GM23338 (cell line): ENCODE results near the gene UNC13C. TPM values are rescaled to one million over a fixed set of nuclear protein-coding genes. Genes with fewer than 3 reads are reported as not detected.

Experiments used
- ATAC-seq: fragments of 200-7000 bp; cut with Tn5 transposase; 3 replicates; pipeline ENCODE4 v1.9.1; 2020
- DNase-seq: peaks from one replicate; pipeline ENCODE4 v3.0.0-alpha.2; 2015; ENCODE audit warnings: low spot score
- H2AFZ ChIP-seq: fragments of 200-600 bp; sonication (generic); 2 replicates; pipeline ENCODE4 v1.8.0; 2016; ENCODE audit warnings: antibody characterized with exemption, mild to moderate bottlenecking, moderate library complexity
- H3F3A ChIP-seq: fragments of 200-600 bp; sonication (generic); replicated peaks from 2 replicates; pipeline ENCODE4 v1.8.0; 2017; ENCODE audit warnings: antibody characterized with exemption, mixed run types, low read depth
- H3K27ac ChIP-seq: fragments of 200-600 bp; sonication (generic); 2 replicates; pipeline ENCODE4 v1.6.1; 2016; ENCODE audit warnings: low read depth
- H3K27me3 ChIP-seq: fragments of 200-600 bp; sonication (generic); 2 replicates; pipeline ENCODE4 v1.8.0; 2016; ENCODE audit warnings: mild to moderate bottlenecking, mixed run types, moderate library complexity; ENCODE audit not compliant: insufficient read depth
- H3K36me3 ChIP-seq: fragments of 200-600 bp; sonication (generic); 2 replicates; pipeline ENCODE4 v1.8.0; 2016; ENCODE audit warnings: mild to moderate bottlenecking; ENCODE audit not compliant: insufficient read depth
- H3K4me1 ChIP-seq: fragments of 200-600 bp; sonication (generic); 2 replicates; pipeline ENCODE4 v1.8.0; 2016; ENCODE audit warnings: mild to moderate bottlenecking, moderate library complexity; ENCODE audit not compliant: insufficient read depth
- H3K4me2 ChIP-seq: fragments of 200-600 bp; sonication (generic); 2 replicates; pipeline ENCODE4 v1.7.1; 2017; ENCODE audit warnings: mixed run types
- H3K4me3 ChIP-seq: fragments of 200-600 bp; sonication (generic); 2 replicates; pipeline ENCODE4 v1.6.1; 2016; ENCODE audit warnings: mixed run types
- H3K79me2 ChIP-seq: fragments of 200-600 bp; sonication (generic); replicated peaks from 2 replicates; pipeline ENCODE4 v1.8.0; 2017; ENCODE audit warnings: mild to moderate bottlenecking; ENCODE audit not compliant: insufficient read depth
- H3K9me2 ChIP-seq: fragments of 200-600 bp; sonication (generic); 2 replicates; pipeline ENCODE4 v1.8.0; 2017; ENCODE audit not compliant: insufficient read depth
- H4K20me1 ChIP-seq: fragments of 200-600 bp; sonication (generic); replicated peaks from 2 replicates; pipeline ENCODE4 v1.8.0; 2017; ENCODE audit warnings: mild to moderate bottlenecking; ENCODE audit not compliant: insufficient read depth
- H3K27ac Mint-ChIP-seq: 2 replicates; pipeline ENCODE4 v1.8.0; 2020; ENCODE audit warnings: inconsistent platforms, mild to moderate bottlenecking, moderate library complexity, mixed read lengths
- H3K27me3 Mint-ChIP-seq: 3 replicates; pipeline ENCODE4 v1.8.0; 2022; ENCODE audit warnings: low read depth, mild to moderate bottlenecking, moderate library complexity, mixed read lengths, inconsistent platforms; ENCODE audit not compliant: insufficient read depth, poor library complexity
- H3K36me3 Mint-ChIP-seq: 3 replicates; pipeline ENCODE4 v1.8.0; 2021; ENCODE audit warnings: low read depth, mild to moderate bottlenecking, inconsistent platforms, moderate library complexity, mixed read lengths
- H3K4me1 Mint-ChIP-seq: 3 replicates; pipeline ENCODE4 v1.8.0; 2020; ENCODE audit warnings: mild to moderate bottlenecking, inconsistent platforms, mixed read lengths
- H3K4me3 Mint-ChIP-seq: 3 replicates; pipeline ENCODE4 v1.8.0; 2021; ENCODE audit warnings: moderate library complexity, mild to moderate bottlenecking, inconsistent platforms, mixed read lengths
- H3K9me3 Mint-ChIP-seq: 3 replicates; pipeline ENCODE4 v1.8.0; 2020; ENCODE audit warnings: moderate library complexity, mild to moderate bottlenecking, inconsistent platforms, mixed read lengths
- CREB1 ChIP-seq: fragments of 250-450 bp; sonication (Bioruptor Pico); IDR thresholded peaks from 2 replicates; pipeline ENCODE4 v1.5.0; 2020; ENCODE audit warnings: low read depth, mild to moderate bottlenecking, moderate library complexity
- JUNB ChIP-seq: IDR thresholded peaks from one replicate; pipeline ENCODE4 v1.6.1; 2016; ENCODE audit warnings: antibody characterized with exemption; ENCODE audit not compliant: unreplicated experiment
- NANOG ChIP-seq: IDR thresholded peaks from 2 replicates; pipeline ENCODE4 v1.6.1; 2016; ENCODE audit warnings: antibody characterized with exemption, borderline replicate concordance
- POLR2AphosphoS5 ChIP-seq: IDR thresholded peaks from 2 replicates; pipeline ENCODE4 v1.6.1; 2016; ENCODE audit warnings: antibody characterized with exemption, low read depth
- ZNF331 ChIP-seq: fragments of 250-450 bp; sonication (Bioruptor Pico); IDR thresholded peaks from 2 replicates; pipeline ENCODE4 v1.5.0; 2020; ENCODE audit warnings: low read depth, mild to moderate bottlenecking, moderate library complexity
- polyA plus RNA-seq: library from polyadenylated mRNA; unstranded; fragments of >200 nt; fragmentation: Nextera tagmentation; extraction: Ambion mirVana; gene quantifications from 2 replicates; pipeline ENCODE4 v1.2.1, GENCODE V29; 2016
- total RNA-seq: library from RNA; depleted of rRNA; stranded (reverse); fragments of >200 nt; shearing (Covaris generic); gene quantifications from 2 replicates; pipeline ENCODE4 v1.2.3, GENCODE V29; 2014
- TF ChIP-seq, protein P1 (sequence below): fragments of 250-450 bp; sonication (Bioruptor Pico); IDR thresholded peaks from 2 replicates; pipeline ENCODE4 v1.5.0; 2020; ENCODE audit warnings: mild to moderate bottlenecking, moderate library complexity
- TF ChIP-seq, protein P2 (sequence below): IDR thresholded peaks from one replicate; pipeline ENCODE4 v1.6.1; 2018; ENCODE audit warnings: antibody characterized with exemption; ENCODE audit not compliant: unreplicated experiment

The UNC13C gene
- total and polyA plus RNA-seq, 2 experiments from 2014 or later: 0.03 TPM; not detected in 1

DNA sequence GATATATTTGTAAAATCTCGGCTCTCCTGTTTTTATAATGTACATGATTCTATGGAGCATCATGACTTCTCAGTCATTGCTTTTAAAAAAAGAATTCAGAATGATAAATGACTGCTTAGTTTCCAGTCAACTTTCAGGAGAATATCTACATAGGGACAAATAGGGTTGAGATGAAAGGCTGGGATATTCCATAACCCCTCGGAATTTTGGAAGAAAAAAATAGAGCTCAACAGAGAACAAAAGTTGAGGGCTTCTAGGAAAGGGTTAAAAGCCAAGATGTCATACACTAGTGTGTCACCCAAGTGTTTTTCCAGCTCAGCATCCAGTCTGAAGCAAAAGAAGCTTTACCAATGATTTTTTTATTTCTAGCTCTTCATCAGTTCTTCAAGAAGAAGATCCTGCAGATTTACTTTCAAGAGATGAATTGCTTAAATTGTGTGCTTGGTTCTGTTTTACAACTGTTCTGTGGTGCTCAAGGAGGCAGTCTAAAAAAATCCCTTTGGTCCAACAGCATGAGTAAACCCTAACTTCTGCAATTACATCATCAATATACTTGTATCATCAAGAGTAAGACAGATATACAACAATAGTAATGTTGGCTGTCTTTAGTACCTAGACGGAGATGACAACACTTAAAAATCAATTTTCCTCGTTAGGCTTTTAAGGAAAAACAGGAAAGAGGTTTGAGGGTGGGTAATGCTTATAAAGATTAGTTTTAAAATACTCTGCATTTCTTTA lies 979 bp downstream of the UNC13C start (continued):
- TF ChIP-seq, protein P1, sequence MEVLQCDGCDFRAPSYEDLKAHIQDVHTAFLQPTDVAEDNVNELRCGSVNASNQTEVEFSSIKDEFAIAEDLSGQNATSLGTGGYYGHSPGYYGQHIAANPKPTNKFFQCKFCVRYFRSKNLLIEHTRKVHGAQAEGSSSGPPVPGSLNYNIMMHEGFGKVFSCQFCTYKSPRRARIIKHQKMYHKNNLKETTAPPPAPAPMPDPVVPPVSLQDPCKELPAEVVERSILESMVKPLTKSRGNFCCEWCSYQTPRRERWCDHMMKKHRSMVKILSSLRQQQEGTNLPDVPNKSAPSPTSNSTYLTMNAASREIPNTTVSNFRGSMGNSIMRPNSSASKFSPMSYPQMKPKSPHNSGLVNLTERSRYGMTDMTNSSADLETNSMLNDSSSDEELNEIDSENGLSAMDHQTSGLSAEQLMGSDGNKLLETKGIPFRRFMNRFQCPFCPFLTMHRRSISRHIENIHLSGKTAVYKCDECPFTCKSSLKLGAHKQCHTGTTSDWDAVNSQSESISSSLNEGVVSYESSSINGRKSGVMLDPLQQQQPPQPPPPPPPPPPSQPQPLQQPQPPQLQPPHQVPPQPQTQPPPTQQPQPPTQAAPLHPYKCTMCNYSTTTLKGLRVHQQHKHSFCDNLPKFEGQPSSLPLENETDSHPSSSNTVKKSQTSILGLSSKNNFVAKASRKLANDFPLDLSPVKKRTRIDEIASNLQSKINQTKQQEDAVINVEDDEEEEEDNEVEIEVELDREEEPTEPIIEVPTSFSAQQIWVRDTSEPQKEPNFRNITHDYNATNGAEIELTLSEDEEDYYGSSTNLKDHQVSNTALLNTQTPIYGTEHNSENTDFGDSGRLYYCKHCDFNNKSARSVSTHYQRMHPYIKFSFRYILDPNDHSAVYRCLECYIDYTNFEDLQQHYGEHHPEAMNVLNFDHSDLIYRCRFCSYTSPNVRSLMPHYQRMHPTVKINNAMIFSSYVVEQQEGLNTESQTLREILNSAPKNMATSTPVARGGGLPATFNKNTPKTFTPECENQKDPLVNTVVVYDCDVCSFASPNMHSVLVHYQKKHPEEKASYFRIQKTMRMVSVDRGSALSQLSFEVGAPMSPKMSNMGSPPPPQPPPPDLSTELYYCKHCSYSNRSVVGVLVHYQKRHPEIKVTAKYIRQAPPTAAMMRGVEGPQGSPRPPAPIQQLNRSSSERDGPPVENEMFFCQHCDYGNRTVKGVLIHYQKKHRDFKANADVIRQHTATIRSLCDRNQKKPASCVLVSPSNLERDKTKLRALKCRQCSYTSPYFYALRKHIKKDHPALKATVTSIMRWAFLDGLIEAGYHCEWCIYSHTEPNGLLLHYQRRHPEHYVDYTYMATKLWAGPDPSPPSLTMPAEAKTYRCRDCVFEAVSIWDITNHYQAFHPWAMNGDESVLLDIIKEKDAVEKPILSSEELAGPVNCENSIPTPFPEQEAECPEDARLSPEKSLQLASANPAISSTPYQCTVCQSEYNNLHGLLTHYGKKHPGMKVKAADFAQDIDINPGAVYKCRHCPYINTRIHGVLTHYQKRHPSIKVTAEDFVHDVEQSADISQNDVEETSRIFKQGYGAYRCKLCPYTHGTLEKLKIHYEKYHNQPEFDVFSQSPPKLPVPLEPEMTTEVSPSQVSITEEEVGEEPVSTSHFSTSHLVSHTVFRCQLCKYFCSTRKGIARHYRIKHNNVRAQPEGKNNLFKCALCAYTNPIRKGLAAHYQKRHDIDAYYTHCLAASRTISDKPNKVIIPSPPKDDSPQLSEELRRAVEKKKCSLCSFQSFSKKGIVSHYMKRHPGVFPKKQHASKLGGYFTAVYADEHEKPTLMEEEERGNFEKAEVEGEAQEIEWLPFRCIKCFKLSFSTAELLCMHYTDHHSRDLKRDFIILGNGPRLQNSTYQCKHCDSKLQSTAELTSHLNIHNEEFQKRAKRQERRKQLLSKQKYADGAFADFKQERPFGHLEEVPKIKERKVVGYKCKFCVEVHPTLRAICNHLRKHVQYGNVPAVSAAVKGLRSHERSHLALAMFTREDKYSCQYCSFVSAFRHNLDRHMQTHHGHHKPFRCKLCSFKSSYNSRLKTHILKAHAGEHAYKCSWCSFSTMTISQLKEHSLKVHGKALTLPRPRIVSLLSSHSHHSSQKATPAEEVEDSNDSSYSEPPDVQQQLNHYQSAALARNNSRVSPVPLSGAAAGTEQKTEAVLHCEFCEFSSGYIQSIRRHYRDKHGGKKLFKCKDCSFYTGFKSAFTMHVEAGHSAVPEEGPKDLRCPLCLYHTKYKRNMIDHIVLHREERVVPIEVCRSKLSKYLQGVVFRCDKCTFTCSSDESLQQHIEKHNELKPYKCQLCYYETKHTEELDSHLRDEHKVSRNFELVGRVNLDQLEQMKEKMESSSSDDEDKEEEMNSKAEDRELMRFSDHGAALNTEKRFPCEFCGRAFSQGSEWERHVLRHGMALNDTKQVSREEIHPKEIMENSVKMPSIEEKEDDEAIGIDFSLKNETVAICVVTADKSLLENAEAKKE (CRISPR knock-in tag): no peak
- TF ChIP-seq NANOG (no peak), JUNB (no peak), POLR2AphosphoS5 (no peak)

DNA sequence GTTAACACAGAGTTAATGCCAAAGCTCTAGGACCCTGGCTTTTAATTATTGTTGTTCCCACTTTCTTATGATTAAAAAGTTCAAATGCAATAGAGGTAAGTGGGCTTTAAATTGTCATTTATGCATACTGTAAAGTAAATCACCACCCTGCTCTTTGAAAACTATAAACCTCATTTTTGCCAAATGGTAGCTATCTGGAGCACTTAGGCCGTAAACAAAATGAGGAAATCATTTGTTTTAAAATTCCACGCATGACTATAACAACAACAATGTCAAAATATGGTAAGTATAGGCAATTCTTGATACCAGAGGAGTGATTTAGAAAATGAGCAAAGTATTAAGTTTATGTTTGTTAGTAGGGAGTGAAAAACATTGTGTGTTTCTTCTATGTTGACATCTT lies 1.8 kb downstream of the UNC13C start:
- H3K27me3 Mint-ChIP-seq: peaks cover 13% of the 10 kb centered on the region
- H3K4me1 ChIP-seq: no peaks in the 10 kb centered on the region; the same call in 1 of the 2 replicates
- ATAC-seq (no peak), DNase-seq (no peak)
- no peak overlapping the region for H3K27ac Mint-ChIP-seq
- no peak overlapping the region for H3K4me2 ChIP-seq
- H3K9me3 Mint-ChIP-seq: peaks cover 26% of the 10 kb centered on the region
- no peak overlapping the region for H3K4me3 ChIP-seq
- H3F3A ChIP-seq: no peaks in the 10 kb centered on the region
- peaks cover 15% of the 10 kb centered on the region for H3K27me3 ChIP-seq
- no peaks in the 10 kb centered on the region for H3K36me3 ChIP-seq
- H3K27ac ChIP-seq: no peak overlapping the region
- no peaks in the 10 kb centered on the region for H3K9me2 ChIP-seq
- no peaks in the 10 kb centered on the region for H4K20me1 ChIP-seq
- H2AFZ ChIP-seq: no peak overlapping the region
- H3K4me1 Mint-ChIP-seq: peaks cover 4% of the 10 kb centered on the region; the same call in 1 of the 3 replicates
- no peaks in the 10 kb centered on the region for H3K36me3 Mint-ChIP-seq
- H3K4me3 Mint-ChIP-seq: no peak overlapping the region
- H3K79me2 ChIP-seq: no peaks in the 10 kb centered on the region
- TF ChIP-seq CREB1 (CRISPR knock-in tag): no peak
- TF ChIP-seq, protein P2, sequence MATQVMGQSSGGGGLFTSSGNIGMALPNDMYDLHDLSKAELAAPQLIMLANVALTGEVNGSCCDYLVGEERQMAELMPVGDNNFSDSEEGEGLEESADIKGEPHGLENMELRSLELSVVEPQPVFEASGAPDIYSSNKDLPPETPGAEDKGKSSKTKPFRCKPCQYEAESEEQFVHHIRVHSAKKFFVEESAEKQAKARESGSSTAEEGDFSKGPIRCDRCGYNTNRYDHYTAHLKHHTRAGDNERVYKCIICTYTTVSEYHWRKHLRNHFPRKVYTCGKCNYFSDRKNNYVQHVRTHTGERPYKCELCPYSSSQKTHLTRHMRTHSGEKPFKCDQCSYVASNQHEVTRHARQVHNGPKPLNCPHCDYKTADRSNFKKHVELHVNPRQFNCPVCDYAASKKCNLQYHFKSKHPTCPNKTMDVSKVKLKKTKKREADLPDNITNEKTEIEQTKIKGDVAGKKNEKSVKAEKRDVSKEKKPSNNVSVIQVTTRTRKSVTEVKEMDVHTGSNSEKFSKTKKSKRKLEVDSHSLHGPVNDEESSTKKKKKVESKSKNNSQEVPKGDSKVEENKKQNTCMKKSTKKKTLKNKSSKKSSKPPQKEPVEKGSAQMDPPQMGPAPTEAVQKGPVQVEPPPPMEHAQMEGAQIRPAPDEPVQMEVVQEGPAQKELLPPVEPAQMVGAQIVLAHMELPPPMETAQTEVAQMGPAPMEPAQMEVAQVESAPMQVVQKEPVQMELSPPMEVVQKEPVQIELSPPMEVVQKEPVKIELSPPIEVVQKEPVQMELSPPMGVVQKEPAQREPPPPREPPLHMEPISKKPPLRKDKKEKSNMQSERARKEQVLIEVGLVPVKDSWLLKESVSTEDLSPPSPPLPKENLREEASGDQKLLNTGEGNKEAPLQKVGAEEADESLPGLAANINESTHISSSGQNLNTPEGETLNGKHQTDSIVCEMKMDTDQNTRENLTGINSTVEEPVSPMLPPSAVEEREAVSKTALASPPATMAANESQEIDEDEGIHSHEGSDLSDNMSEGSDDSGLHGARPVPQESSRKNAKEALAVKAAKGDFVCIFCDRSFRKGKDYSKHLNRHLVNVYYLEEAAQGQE: no peak
- no peak for TF ChIP-seq ZNF331
